Measurements from ENCODE around the gene DNM3. TPM values are rescaled to one million over a fixed set of nuclear protein-coding genes. Genes with fewer than 3 reads are reported as not detected.

The DNM3 gene
- total RNA-seq, 1 donor from 2014 or later: 2.1 TPM

- H3K27me3 Mint-ChIP-seq: no peaks in the 10 kb centered on the region
- H3K4me3 Mint-ChIP-seq: no peak overlapping the region
- H3K36me3 Mint-ChIP-seq: no peaks in the 10 kb centered on the region
- DNase-seq (ENCODE audit: extremely low spot score, unreplicated experiment): no peak
- no peaks in the 10 kb centered on the region for H3K9me3 Mint-ChIP-seq
- H3K4me1 Mint-ChIP-seq (ENCODE audit: unreplicated experiment): peaks cover 33% of the 10 kb centered on the region
- no peak for TF ChIP-seq CTCF (conservative IDR thresholded peaks at IDR 0.05)
- H3K27ac Mint-ChIP-seq: peak overlapping the region; percentile 63
Observed at GRCh38 chr1:172277989-172278388, 436.7 kb downstream of the DNM3 start.

GRCh38 chr1:172278478-172278877, 437.2 kb downstream of the DNM3 start:
- no peak for TF ChIP-seq CTCF (conservative IDR thresholded peaks at IDR 0.05)
- Mint-ChIP-seq H3K4me3 (no peak overlapping the region), H3K27ac (peak overlapping the region; percentile 63), H3K4me1 (ENCODE audit: unreplicated experiment) (peaks cover 33% of the 10 kb centered on the region), H3K36me3 (no peaks in the 10 kb centered on the region), H3K9me3 (no peaks in the 10 kb centered on the region), H3K27me3 (no peaks in the 10 kb centered on the region)
- DNase-seq (ENCODE audit: extremely low spot score, unreplicated experiment): no peak

- peaks cover 26% of the 10 kb centered on the region for H3K4me1 Mint-ChIP-seq (ENCODE audit: unreplicated experiment)
- H3K36me3 Mint-ChIP-seq: no peaks in the 10 kb centered on the region
- no peaks in the 10 kb centered on the region for H3K27me3 Mint-ChIP-seq
- no peak for DNase-seq (ENCODE audit: extremely low spot score, unreplicated experiment)
- H3K4me3 Mint-ChIP-seq: no peak overlapping the region
- no peak for TF ChIP-seq CTCF (conservative IDR thresholded peaks at IDR 0.05)
- H3K9me3 Mint-ChIP-seq: no peaks in the 10 kb centered on the region
- H3K27ac Mint-ChIP-seq: peak overlapping the region; percentile 14
Observed at GRCh38 chr1:172279939-172280636, 438.8 kb downstream of the DNM3 start.

GRCh38 chr1:172283766-172284165, 442.5 kb downstream of the DNM3 start:
- Mint-ChIP-seq H3K27ac (no peak overlapping the region), H3K4me3 (no peak overlapping the region), H3K36me3 (no peaks in the 10 kb centered on the region), H3K4me1 (ENCODE audit: unreplicated experiment) (peaks cover 6% of the 10 kb centered on the region), H3K9me3 (no peaks in the 10 kb centered on the region), H3K27me3 (no peaks in the 10 kb centered on the region)
- TF ChIP-seq CTCF (conservative IDR thresholded peaks at IDR 0.05): no peak
- DNase-seq (ENCODE audit: extremely low spot score, unreplicated experiment): no peak

DNA sequence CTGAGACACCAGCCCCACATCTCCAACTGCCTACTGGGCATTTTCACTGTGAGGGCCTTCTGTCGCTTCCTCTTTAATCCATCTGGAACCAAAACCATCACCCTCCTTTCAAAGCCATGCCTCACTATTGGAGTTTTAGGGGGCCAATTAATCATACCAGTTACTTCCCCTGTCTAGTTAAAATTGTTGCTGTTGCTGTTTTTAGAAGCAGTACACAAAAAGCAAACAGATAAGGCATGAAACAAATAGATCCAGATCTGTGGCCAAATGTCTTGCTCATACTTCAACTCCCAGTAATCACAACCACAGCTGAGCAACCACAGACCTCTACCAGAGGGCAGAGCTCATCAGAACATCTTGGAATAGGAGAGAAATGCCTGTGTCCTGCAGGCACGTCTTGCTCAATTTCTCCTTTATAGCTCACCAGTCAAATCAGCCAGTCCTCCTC, 445.4 kb downstream of the DNM3 start:
- Mint-ChIP-seq H3K36me3 (no peaks in the 10 kb centered on the region), H3K27ac (no peak overlapping the region), H3K9me3 (no peaks in the 10 kb centered on the region), H3K4me1 (ENCODE audit: unreplicated experiment) (peaks cover 4% of the 10 kb centered on the region), H3K4me3 (no peak overlapping the region), H3K27me3 (no peaks in the 10 kb centered on the region)
- TF ChIP-seq CTCF (conservative IDR thresholded peaks at IDR 0.05): no peak
- no peak for DNase-seq (ENCODE audit: extremely low spot score, unreplicated experiment)
